Measurements from ENCODE around the gene RBFOX1. TPM values are rescaled to one million over a fixed set of nuclear protein-coding genes. Genes with fewer than 3 reads are reported as not detected.

The RBFOX1 gene
- total RNA-seq, 1 donor from 2014 or later: not detected

- intact Hi-C loops (cut with DNase I): no loop called here
- no peak for TF ChIP-seq CTCF (IDR thresholded peaks at IDR 0.05)
- DNase-seq (ENCODE audit: low spot score in 2 of 2): no peak
- H3K4me3 ChIP-seq: no peak overlapping the region
- no peak overlapping the region for H3K27ac ChIP-seq
- H3K27me3 ChIP-seq: no peaks in the 10 kb centered on the region
- H3K36me3 ChIP-seq: no peaks in the 10 kb centered on the region
- H3K4me1 ChIP-seq: no peaks in the 10 kb centered on the region
- no peaks in the 10 kb centered on the region for H3K9me3 ChIP-seq
Observed at GRCh38 chr16:7400117-7400890, 67.7 kb downstream of the RBFOX1 start.

GRCh38 chr16:7404217-7404616 is 71.6 kb downstream of the RBFOX1 start:
- no peaks in the 10 kb centered on the region for H3K9me3 ChIP-seq
- no peaks in the 10 kb centered on the region for H3K27me3 ChIP-seq
- H3K27ac ChIP-seq: no peak overlapping the region
- TF ChIP-seq CTCF (IDR thresholded peaks at IDR 0.05): no peak
- intact Hi-C loops (cut with DNase I): no loop called here
- no peaks in the 10 kb centered on the region for H3K36me3 ChIP-seq
- H3K4me1 ChIP-seq: no peaks in the 10 kb centered on the region
- no peak overlapping the region for H3K4me3 ChIP-seq
- no peak for DNase-seq (ENCODE audit: low spot score in 2 of 2)

GRCh38 chr16:7405166-7405565 is 72.5 kb downstream of the RBFOX1 start:
- no peaks in the 10 kb centered on the region for H3K27me3 ChIP-seq
- intact Hi-C loops (cut with DNase I): no loop called here
- no peak for DNase-seq (ENCODE audit: low spot score in 2 of 2)
- TF ChIP-seq CTCF (IDR thresholded peaks at IDR 0.05): no peak
- no peak overlapping the region for H3K27ac ChIP-seq
- no peaks in the 10 kb centered on the region for H3K4me1 ChIP-seq
- no peaks in the 10 kb centered on the region for H3K36me3 ChIP-seq
- no peaks in the 10 kb centered on the region for H3K9me3 ChIP-seq
- no peak overlapping the region for H3K4me3 ChIP-seq

- Histone ChIP-seq H3K27ac (no peak overlapping the region), H3K4me1 (no peaks in the 10 kb centered on the region), H3K27me3 (no peaks in the 10 kb centered on the region), H3K9me3 (no peaks in the 10 kb centered on the region), H3K4me3 (no peak overlapping the region), H3K36me3 (no peaks in the 10 kb centered on the region)
- DNase-seq (ENCODE audit: low spot score in 2 of 2): no peak
- TF ChIP-seq CTCF (IDR thresholded peaks at IDR 0.05): no peak
- intact Hi-C loops (cut with DNase I): no loop called here
Observed at GRCh38 chr16:7408700-7409365, 76.2 kb downstream of the RBFOX1 start.

GRCh38 chr16:7419441-7419840 is 86.8 kb downstream of the RBFOX1 start:
- Histone ChIP-seq H3K27me3 (no peaks in the 10 kb centered on the region), H3K9me3 (no peaks in the 10 kb centered on the region), H3K4me3 (no peak overlapping the region), H3K4me1 (no peaks in the 10 kb centered on the region), H3K36me3 (no peaks in the 10 kb centered on the region), H3K27ac (no peak overlapping the region)
- no peak for DNase-seq (ENCODE audit: low spot score in 2 of 2)
- no peak for TF ChIP-seq CTCF (IDR thresholded peaks at IDR 0.05)
- intact Hi-C loops (cut with DNase I): no loop called here
